ENCODE data around the gene C19orf67.

C19orf67 gene

GRCh38 chr19:14107581-14108461, 22.2 kb upstream of the C19orf67 start:
- DNase-seq, result no peak

- no peak for DNase-seq
Observed at GRCh38 chr19:14106840-14107239, 21.3 kb upstream of the C19orf67 start.

GRCh38 chr19:14105680-14106079, 20.1 kb upstream of the C19orf67 start:
- no peak for DNase-seq

- DNase-seq, result no peak
Observed at GRCh38 chr19:14103310-14103709, 17.7 kb upstream of the C19orf67 start.

GRCh38 chr19:14102756-14103155, 17.2 kb upstream of the C19orf67 start:
- DNase-seq, result no peak

GRCh38 chr19:14102102-14102696, 16.6 kb upstream of the C19orf67 start:
- no peak for DNase-seq

GRCh38 chr19:14101003-14101545, 15.5 kb upstream of the C19orf67 start:
- no peak for DNase-seq

GRCh38 chr19:14097532-14098151, 12.1 kb upstream of the C19orf67 start:
- DNase-seq, result no peak

GRCh38 chr19:14096272-14096992, 10.8 kb upstream of the C19orf67 start:
- no peak for DNase-seq

GRCh38 chr19:14094854-14095253, 9.3 kb upstream of the C19orf67 start:
- DNase-seq, result no peak

GRCh38 chr19:14093117-14093823, 7.7 kb upstream of the C19orf67 start:
- DNase-seq, result no peak

GRCh38 chr19:14091813-14092462, 6.4 kb upstream of the C19orf67 start:
- DNase-seq, result no peak

GRCh38 chr19:14091081-14091812, 5.7 kb upstream of the C19orf67 start:
- peak; percentile 69 for DNase-seq

GRCh38 chr19:14090509-14091080, 5.0 kb upstream of the C19orf67 start, which contains the start of gene SAMD1:
SAMD1 (minus strand) TSS chr19:14090751.
- peak; percentile 77 for DNase-seq

- DNase-seq, result peak; percentile 43
Observed at GRCh38 chr19:14089662-14090508, 4.3 kb upstream of the C19orf67 start.

GRCh38 chr19:14089412-14089661, 3.8 kb upstream of the C19orf67 start:
- DNase-seq, result no peak

GRCh38 chr19:14088634-14089411, 3.2 kb upstream of the C19orf67 start:
- no peak for DNase-seq

GRCh38 chr19:14086098-14086497, 515 bp upstream of the C19orf67 start:
- DNase-seq, result no peak

GRCh38 chr19:14082675-14082960, 3.0 kb downstream of the C19orf67 start:
- DNase-seq, result no peak
